Ishikawa (cell line): ENCODE measurements around the gene RABGAP1L.

Experiments used
- RAD21 ChIP-seq: IDR thresholded peaks from 2 replicates; pipeline ENCODE4 v1.6.1; 2012; ENCODE audit warnings: low read depth
- TF ChIP-seq, protein P1 (sequence below): IDR thresholded peaks from 2 replicates; pipeline ENCODE4 v1.6.1; 2012; ENCODE audit warnings: low read depth, mild to moderate bottlenecking

DNA sequence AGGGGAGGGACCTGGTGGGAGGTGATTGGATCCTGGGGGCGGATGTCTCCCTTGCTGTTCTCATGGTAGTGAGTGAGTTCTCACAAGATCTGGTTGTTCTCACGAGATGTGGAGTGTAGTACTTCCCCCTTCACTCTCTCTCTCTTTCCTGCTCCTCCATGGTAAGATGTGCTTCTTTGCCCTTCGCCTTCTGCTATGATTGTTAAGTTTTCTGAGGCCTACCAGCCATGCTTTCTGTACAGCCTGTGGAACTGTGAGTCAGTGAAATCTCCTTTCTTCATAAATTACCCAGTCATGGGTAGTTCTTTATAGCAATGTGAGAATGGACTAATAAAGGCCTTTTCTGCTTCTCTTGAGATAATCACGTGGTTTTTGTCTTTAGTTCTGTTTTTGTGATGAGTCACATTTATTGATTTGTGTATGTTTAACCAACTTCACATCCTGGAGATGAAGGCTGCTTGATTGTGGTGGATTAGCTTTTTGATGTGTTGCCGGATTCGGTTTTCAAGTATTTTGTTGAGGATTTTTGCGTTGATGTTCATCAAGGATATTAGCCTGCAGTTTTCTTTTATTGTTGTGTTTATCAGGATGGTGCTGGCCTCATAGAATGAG, 45.5 kb downstream of the RABGAP1L start:
- TF ChIP-seq, protein P1, sequence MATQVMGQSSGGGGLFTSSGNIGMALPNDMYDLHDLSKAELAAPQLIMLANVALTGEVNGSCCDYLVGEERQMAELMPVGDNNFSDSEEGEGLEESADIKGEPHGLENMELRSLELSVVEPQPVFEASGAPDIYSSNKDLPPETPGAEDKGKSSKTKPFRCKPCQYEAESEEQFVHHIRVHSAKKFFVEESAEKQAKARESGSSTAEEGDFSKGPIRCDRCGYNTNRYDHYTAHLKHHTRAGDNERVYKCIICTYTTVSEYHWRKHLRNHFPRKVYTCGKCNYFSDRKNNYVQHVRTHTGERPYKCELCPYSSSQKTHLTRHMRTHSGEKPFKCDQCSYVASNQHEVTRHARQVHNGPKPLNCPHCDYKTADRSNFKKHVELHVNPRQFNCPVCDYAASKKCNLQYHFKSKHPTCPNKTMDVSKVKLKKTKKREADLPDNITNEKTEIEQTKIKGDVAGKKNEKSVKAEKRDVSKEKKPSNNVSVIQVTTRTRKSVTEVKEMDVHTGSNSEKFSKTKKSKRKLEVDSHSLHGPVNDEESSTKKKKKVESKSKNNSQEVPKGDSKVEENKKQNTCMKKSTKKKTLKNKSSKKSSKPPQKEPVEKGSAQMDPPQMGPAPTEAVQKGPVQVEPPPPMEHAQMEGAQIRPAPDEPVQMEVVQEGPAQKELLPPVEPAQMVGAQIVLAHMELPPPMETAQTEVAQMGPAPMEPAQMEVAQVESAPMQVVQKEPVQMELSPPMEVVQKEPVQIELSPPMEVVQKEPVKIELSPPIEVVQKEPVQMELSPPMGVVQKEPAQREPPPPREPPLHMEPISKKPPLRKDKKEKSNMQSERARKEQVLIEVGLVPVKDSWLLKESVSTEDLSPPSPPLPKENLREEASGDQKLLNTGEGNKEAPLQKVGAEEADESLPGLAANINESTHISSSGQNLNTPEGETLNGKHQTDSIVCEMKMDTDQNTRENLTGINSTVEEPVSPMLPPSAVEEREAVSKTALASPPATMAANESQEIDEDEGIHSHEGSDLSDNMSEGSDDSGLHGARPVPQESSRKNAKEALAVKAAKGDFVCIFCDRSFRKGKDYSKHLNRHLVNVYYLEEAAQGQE: no peak
- TF ChIP-seq RAD21: no peak
